ENCODE data around the gene CAMK2A.

The CAMK2A gene

GRCh38 chr5:150177721-150178120 lies 111.9 kb downstream of the CAMK2A start:
- H3K27ac ChIP-seq (ENCODE audit: extremely low read depth, low read depth, low read length) = no peak overlapping the region
- CTCF ChIA-PET = no interaction called here

GRCh38 chr5:150176745-150177477 lies 112.7 kb downstream of the CAMK2A start:
- Histone ChIP-seq H3K36me3 (ENCODE audit: control insufficient read depth in 2 of 2, insufficient read depth in 1 of 2, low read length in 2 of 2) (no peaks in the 10 kb centered on the region), H3K9me3 (ENCODE audit: control insufficient read depth, insufficient read depth, low read depth, low read length) (no peaks in the 10 kb centered on the region), H3K27ac (ENCODE audit: extremely low read depth, low read depth, low read length) (no peak overlapping the region), H3K4me3 (ENCODE audit: low read depth, low read length) (no peak overlapping the region), H3K4me1 (ENCODE audit: control insufficient read depth, insufficient read depth, low read length) (0 out of 2 replicates have a peak, but pooled peaks cover 3% of the 10 kb centered on the region)
- CTCF ChIA-PET = interaction anchor here (0.9 to 2.6 kb wide), 4 partner anchors 14 to 42 kb away, joined by 3 to 20 read pairs (median 5); no protein-coding TSS in a partner anchor
- TF ChIP-seq ZNF121 (tag by site-specific recombination; IDR thresholded peaks at IDR 0.05) (0 out of 2 replicates have a peak, but pooled peaks have one; percentile 14), ZNF513 (tag by site-specific recombination; IDR thresholded peaks at IDR 0.05) (no peak), GLIS1 (tag by site-specific recombination; IDR thresholded peaks at IDR 0.05) (peak; percentile 53)
- POLR2A ChIA-PET = no interaction called here

More at GRCh38 chr5:150177721-150178120, 111.9 kb downstream of the CAMK2A start:
- no peaks in the 10 kb centered on the region for H3K36me3 ChIP-seq (ENCODE audit: control insufficient read depth in 2 of 2, insufficient read depth in 1 of 2, low read length in 2 of 2)
- H3K9me3 ChIP-seq (ENCODE audit: control insufficient read depth, insufficient read depth, low read depth, low read length) = no peaks in the 10 kb centered on the region
- 0 out of 2 replicates have a peak, but pooled peaks cover 3% of the 10 kb centered on the region for H3K4me1 ChIP-seq (ENCODE audit: control insufficient read depth, insufficient read depth, low read length)
- TF ChIP-seq ZNF449 (tag by site-specific recombination; IDR thresholded peaks at IDR 0.05) (peak; percentile 88), ZNF280C (tag by site-specific recombination; IDR thresholded peaks at IDR 0.05) (no peak)
- no peak overlapping the region for H3K4me3 ChIP-seq (ENCODE audit: low read depth, low read length)
- POLR2A ChIA-PET = no interaction called here

- CTCF ChIA-PET = interaction anchor here (0.6 to 2.6 kb wide), 13 partner anchors 9 to 341 kb away, joined by 3 to 20 read pairs (median 3); no protein-coding TSS in a partner anchor
- POLR2A ChIA-PET = interaction anchor here (1.2 kb wide), 1 partner anchor 19 kb away, joined by 3 read pairs; no protein-coding TSS in a partner anchor
- no peaks in the 10 kb centered on the region for H3K36me3 ChIP-seq (ENCODE audit: control insufficient read depth in 2 of 2, insufficient read depth in 1 of 2, low read length in 2 of 2)
- H3K4me3 ChIP-seq (ENCODE audit: low read depth, low read length) = no peak overlapping the region
- H3K9me3 ChIP-seq (ENCODE audit: control insufficient read depth, insufficient read depth, low read depth, low read length) = no peaks in the 10 kb centered on the region
- H3K4me1 ChIP-seq (ENCODE audit: control insufficient read depth, insufficient read depth, low read length) = no peaks in the 10 kb centered on the region
- H3K27ac ChIP-seq (ENCODE audit: extremely low read depth, low read depth, low read length) = no peak overlapping the region
- no peak for TF ChIP-seq ZNF184 (tag by site-specific recombination; IDR thresholded peaks at IDR 0.05)
- no peak for TF ChIP-seq ZNF571 (tag by site-specific recombination; IDR thresholded peaks at IDR 0.05)
- no peak for TF ChIP-seq ZNF223 (tag by site-specific recombination; IDR thresholded peaks at IDR 0.05)
- TF ChIP-seq MYNN (tag by site-specific recombination; IDR thresholded peaks at IDR 0.05; ENCODE audit: borderline replicate concordance) = no peak
- TF ChIP-seq GLI2 (tag by site-specific recombination; IDR thresholded peaks at IDR 0.05; ENCODE audit: borderline replicate concordance, low read depth) = no peak
- TF ChIP-seq ZBTB20 (tag by site-specific recombination; IDR thresholded peaks at IDR 0.05) = no peak
- TF ChIP-seq ZNF335 (tag by site-specific recombination; conservative IDR thresholded peaks at IDR 0.05) = peak; percentile 50
- no peak for TF ChIP-seq ZNF202 (tag by site-specific recombination; IDR thresholded peaks at IDR 0.05; ENCODE audit: borderline replicate concordance)
- no peak for TF ChIP-seq ZNF175 (tag by site-specific recombination; IDR thresholded peaks at IDR 0.05)
- peak; percentile 61 for TF ChIP-seq CTCF (tag by site-specific recombination; IDR thresholded peaks at IDR 0.05)
- no peak for TF ChIP-seq ZNF785 (tag by site-specific recombination; IDR thresholded peaks at IDR 0.05)
- no peak for TF ChIP-seq HOXA7 (CRISPR knock-in tag; IDR thresholded peaks at IDR 0.05; ENCODE audit: borderline replicate concordance)
These were observed 114.0 kb downstream of the CAMK2A start for GRCh38 chr5:150175536-150175935.

All from HEK293 (cell line).